GM23248 (cell line): ENCODE results near the gene CUL1.

Source experiments
- EZH2 ChIP-seq: fragments of 200-600 bp; sonication (generic); IDR thresholded peaks from 2 replicates; pipeline ENCODE4 v1.6.1; 2018; ENCODE audit warnings: antibody characterized with exemption, mild to moderate bottlenecking; ENCODE audit not compliant: insufficient read depth, poor library complexity, severe bottlenecking
- EZH2phosphoT487 ChIP-seq: fragments of 200-600 bp; sonication (generic); IDR thresholded peaks from 2 replicates; pipeline ENCODE4 v1.6.1; 2018; ENCODE audit warnings: antibody characterized with exemption, moderate library complexity, mild to moderate bottlenecking, low read depth; ENCODE audit not compliant: insufficient read depth

- no peak for TF ChIP-seq EZH2phosphoT487
- TF ChIP-seq EZH2: no peak
Observed at GRCh38 chr7:148670807-148671206, 27.9 kb upstream of the CUL1 start.
